Measurements from ENCODE around the gene GPR135. TPM values are rescaled to one million over a fixed set of nuclear protein-coding genes. Genes with fewer than 3 reads are reported as not detected.

The GPR135 gene
- total and polyA plus RNA-seq, 7 donors, result 0.50 to 12.7 (median 5.7) TPM; not detected in 2

- no peaks in the 10 kb centered on the region for H3K9me3 ChIP-seq
- peaks cover 0 to 96% (median 22%) of the 10 kb centered on the region in 4 donors for H3K36me3 ChIP-seq
- no peak overlapping the region for H3K27ac ChIP-seq
- H3K27me3 ChIP-seq, result no peaks in the 10 kb centered on the region
- H3K4me3 ChIP-seq, result no peak overlapping the region
- H3K4me1 ChIP-seq, result peaks cover 0 to 10% (median 2%) of the 10 kb centered on the region in 4 donors
- no peak for DNase-seq
- TF ChIP-seq POLR2AphosphoS5 (IDR thresholded peaks at IDR 0.05) (no peak), CTCF (IDR thresholded peaks at IDR 0.05) (no peak), EP300 (IDR thresholded peaks at IDR 0.05) (no peak), POLR2A (IDR thresholded peaks at IDR 0.05) (no peak)
- 16 to 65% methylated on average over 1 of the region's 1 CpG for WGBS, 2 donors
- intact Hi-C loops (cut with DNase I), result no loop called here
Observed at GRCh38 chr14:59492384-59492783, 27.2 kb upstream of the GPR135 start.

GRCh38 chr14:59490756-59491155, 25.6 kb upstream of the GPR135 start:
- H3K36me3 ChIP-seq, result peaks cover 0 to 82% (median 19%) of the 10 kb centered on the region in 4 donors
- peaks cover 0 to 24% (median 17%) of the 10 kb centered on the region in 4 donors for H3K4me1 ChIP-seq

GRCh38 chr14:59484639-59485175, 19.5 kb upstream of the GPR135 start:
- Histone ChIP-seq H3K36me3 (peaks cover 0 to 22% (median 11%) of the 10 kb centered on the region in 4 donors), H3K4me1 (peaks cover 0 to 69% (median 51%) of the 10 kb centered on the region in 4 donors), H3K9me3 (no peaks in the 10 kb centered on the region), H3K27ac (peak overlapping the region; percentile 90 to 95 (median 94)), H3K27me3 (no peaks in the 10 kb centered on the region), H3K4me3 (peak overlapping the region; percentile 71 to 94 (median 79))
- intact Hi-C loops (cut with DNase I), result loop anchor here (2.0 to 10.0 kb wide), 5 partner anchors 20 to 1060 kb away; partner anchors contain the start of genes DAAM1, DACT1, GPR135 and KIAA0586
- TF ChIP-seq POLR2AphosphoS5 (IDR thresholded peaks at IDR 0.05), result no peak
- TF ChIP-seq EP300 (IDR thresholded peaks at IDR 0.05), result no peak
- TF ChIP-seq POLR2A (IDR thresholded peaks at IDR 0.05), result no peak
- TF ChIP-seq CTCF (IDR thresholded peaks at IDR 0.05), result no peak
- DNase-seq, result no peak
- 0% methylated on average over 32 of the region's 32 CpGs for WGBS, 2 donors

More at GRCh38 chr14:59490756-59491155, 25.6 kb upstream of the GPR135 start:
- WGBS, 2 donors, result 93 to 94% methylated on average over 3 of the region's 3 CpGs
- DNase-seq, result no peak
- Histone ChIP-seq H3K27ac (no peak overlapping the region), H3K9me3 (no peaks in the 10 kb centered on the region), H3K4me3 (no peak overlapping the region), H3K27me3 (no peaks in the 10 kb centered on the region)
- TF ChIP-seq CTCF (IDR thresholded peaks at IDR 0.05), result no peak
- intact Hi-C loops (cut with DNase I), result no loop called here

GRCh38 chr14:59483819-59484638, 18.8 kb upstream of the GPR135 start, which contains the start of the genes JKAMP and L3HYPDH:
Gene JKAMP, plus strand, starts transcription at chr14:59484517. Its CDS starts 73 bp downstream, at chr14:59484590.
Gene L3HYPDH, minus strand, starts transcription at chr14:59484408. Its CDS starts 92 bp downstream, at chr14:59484316.
- H3K27me3 ChIP-seq, result no peaks in the 10 kb centered on the region
- intact Hi-C loops (cut with DNase I), result loop anchor here (2.0 to 10.0 kb wide), 5 partner anchors 19 to 1059 kb away; partner anchors contain the start of genes DAAM1, DACT1, GPR135 and KIAA0586
- H3K27ac ChIP-seq, result peak within 1 kb of the TSS; percentile 90 to 95 (median 94)
- 0 to 1% methylated on average over 92 of the region's 92 CpGs for WGBS, 2 donors
- H3K4me3 ChIP-seq, result peak within 1 kb of the TSS; percentile 71 to 94 (median 79)
- H3K9me3 ChIP-seq, result no peaks in the 10 kb centered on the region
- DNase-seq, result peak; percentile 98
- peaks cover 0 to 70% (median 52%) of the 10 kb centered on the region in 4 donors for H3K4me1 ChIP-seq
- peak; percentile 71 to 74 for TF ChIP-seq POLR2A (IDR thresholded peaks at IDR 0.05)
- peak; percentile 77 to 95 (median 93) for TF ChIP-seq POLR2AphosphoS5 (IDR thresholded peaks at IDR 0.05)
- TF ChIP-seq CTCF (IDR thresholded peaks at IDR 0.05), result peak; percentile 38 to 68 (median 52)
- TF ChIP-seq EP300 (IDR thresholded peaks at IDR 0.05), result peak in 1 of 4 donors; percentile 37
- H3K36me3 ChIP-seq, result peaks cover 0 to 15% (median 6%) of the 10 kb centered on the region in 4 donors
